Measurements from ENCODE around the gene PGBD1. TPM values are rescaled to one million over a fixed set of nuclear protein-coding genes. Genes with fewer than 3 reads are reported as not detected.
A peak's percentile ranks its signal among the peaks of the same experiment; 100 is the strongest.

PGBD1 gene
- total RNA-seq, 1 donor from 2014 or later = 7.9 TPM

- no peak for DNase-seq (ENCODE audit: low read depth)
- TF ChIP-seq EZH2 (IDR thresholded peaks at IDR 0.05; ENCODE audit: insufficient read depth, low read length) = no peak
- TF ChIP-seq, protein P1, sequence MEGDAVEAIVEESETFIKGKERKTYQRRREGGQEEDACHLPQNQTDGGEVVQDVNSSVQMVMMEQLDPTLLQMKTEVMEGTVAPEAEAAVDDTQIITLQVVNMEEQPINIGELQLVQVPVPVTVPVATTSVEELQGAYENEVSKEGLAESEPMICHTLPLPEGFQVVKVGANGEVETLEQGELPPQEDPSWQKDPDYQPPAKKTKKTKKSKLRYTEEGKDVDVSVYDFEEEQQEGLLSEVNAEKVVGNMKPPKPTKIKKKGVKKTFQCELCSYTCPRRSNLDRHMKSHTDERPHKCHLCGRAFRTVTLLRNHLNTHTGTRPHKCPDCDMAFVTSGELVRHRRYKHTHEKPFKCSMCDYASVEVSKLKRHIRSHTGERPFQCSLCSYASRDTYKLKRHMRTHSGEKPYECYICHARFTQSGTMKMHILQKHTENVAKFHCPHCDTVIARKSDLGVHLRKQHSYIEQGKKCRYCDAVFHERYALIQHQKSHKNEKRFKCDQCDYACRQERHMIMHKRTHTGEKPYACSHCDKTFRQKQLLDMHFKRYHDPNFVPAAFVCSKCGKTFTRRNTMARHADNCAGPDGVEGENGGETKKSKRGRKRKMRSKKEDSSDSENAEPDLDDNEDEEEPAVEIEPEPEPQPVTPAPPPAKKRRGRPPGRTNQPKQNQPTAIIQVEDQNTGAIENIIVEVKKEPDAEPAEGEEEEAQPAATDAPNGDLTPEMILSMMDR (IDR thresholded peaks at IDR 0.05; ENCODE audit: insufficient read depth, low read depth, low read length) = no peak
Observed at GRCh38 chr6:28280595-28281287, 631 bp upstream of the PGBD1 start.

DNA sequence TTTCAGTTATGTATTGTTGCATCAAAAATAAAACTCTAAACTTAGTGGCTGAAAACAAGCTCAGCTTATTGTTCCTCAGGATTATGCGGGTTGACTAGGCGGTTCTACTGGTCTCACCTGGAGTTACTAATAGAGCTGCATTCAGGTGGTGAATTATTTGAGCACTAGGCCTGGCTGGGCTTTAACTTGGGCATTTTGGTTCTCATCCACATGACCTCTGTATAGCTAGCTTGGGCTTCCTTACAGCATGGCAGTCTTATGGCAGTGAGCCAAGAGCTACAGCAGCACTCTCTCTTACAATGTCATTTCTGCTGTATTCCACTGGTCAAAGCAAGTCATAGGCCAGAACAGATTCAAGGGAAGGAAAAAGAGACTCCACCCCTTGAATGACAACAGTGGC is 1.6 kb downstream of the PGBD1 start:
- Histone ChIP-seq H3K36me3 (ENCODE audit: insufficient read depth, low read length) (peaks cover 17% of the 10 kb centered on the region), H3K79me2 (ENCODE audit: insufficient read depth, low read length) (peaks cover 19% of the 10 kb centered on the region), H2AFZ (ENCODE audit: low read depth, low read length) (no peak overlapping the region), H4K20me1 (ENCODE audit: insufficient read depth, low read length) (no peaks in the 10 kb centered on the region), H3K9ac (ENCODE audit: low read length) (no peak overlapping the region), H3K9me3 (ENCODE audit: insufficient read depth, low read depth, low read length) (peaks cover 4% of the 10 kb centered on the region), H3K27ac (ENCODE audit: low read depth, low read length) (no peak overlapping the region), H3K4me1 (ENCODE audit: insufficient read depth, low read length) (no peaks in the 10 kb centered on the region), H3K4me2 (ENCODE audit: low read length) (peak overlapping the region; percentile 90), H3K4me3 (ENCODE audit: insufficient read depth, low read depth, low read length) (no peak overlapping the region), H3K27me3 (ENCODE audit: insufficient read depth, low read length) (no peaks in the 10 kb centered on the region)
- DNase-seq (ENCODE audit: low read depth) (no peak), FAIRE-seq (no peak)
- H3K36me3 Mint-ChIP-seq (ENCODE audit: low read depth, unreplicated experiment) = peaks cover 16% of the 10 kb centered on the region
- H3K4me1 Mint-ChIP-seq (ENCODE audit: low read depth, unreplicated experiment) = no peaks in the 10 kb centered on the region
- H3K4me3 Mint-ChIP-seq (ENCODE audit: unreplicated experiment) = peak overlapping the region; percentile 96
- H3K27ac Mint-ChIP-seq (ENCODE audit: unreplicated experiment) = no peak overlapping the region
- H3K9me3 Mint-ChIP-seq (ENCODE audit: unreplicated experiment) = no peaks in the 10 kb centered on the region
- no peak for TF ChIP-seq EZH2 (IDR thresholded peaks at IDR 0.05; ENCODE audit: insufficient read depth, low read length)
- TF ChIP-seq, protein P1 (IDR thresholded peaks at IDR 0.05; ENCODE audit: insufficient read depth, low read depth, low read length) = no peak
- no peaks in the 10 kb centered on the region for H3K27me3 Mint-ChIP-seq (ENCODE audit: low read depth, unreplicated experiment)

More at GRCh38 chr6:28280595-28281287, 631 bp upstream of the PGBD1 start:
- no peaks in the 10 kb centered on the region for H3K27me3 Mint-ChIP-seq (ENCODE audit: low read depth, unreplicated experiment)
- H3K9me3 ChIP-seq (ENCODE audit: insufficient read depth, low read depth, low read length) = peaks cover 4% of the 10 kb centered on the region
- peak overlapping the region; percentile 96 for H3K4me3 Mint-ChIP-seq (ENCODE audit: unreplicated experiment)
- H3K27ac Mint-ChIP-seq (ENCODE audit: unreplicated experiment) = no peak overlapping the region
- H3K4me2 ChIP-seq (ENCODE audit: low read length) = peak overlapping the region; percentile 90
- no peaks in the 10 kb centered on the region for H4K20me1 ChIP-seq (ENCODE audit: insufficient read depth, low read length)
- peak overlapping the region; percentile 89 for H2AFZ ChIP-seq (ENCODE audit: low read depth, low read length)
- peak overlapping the region; percentile 86 for H3K9ac ChIP-seq (ENCODE audit: low read length)
- no peaks in the 10 kb centered on the region for H3K4me1 ChIP-seq (ENCODE audit: insufficient read depth, low read length)
- no peak for FAIRE-seq
- peaks cover 15% of the 10 kb centered on the region for H3K36me3 Mint-ChIP-seq (ENCODE audit: low read depth, unreplicated experiment)
- H3K4me1 Mint-ChIP-seq (ENCODE audit: low read depth, unreplicated experiment) = no peaks in the 10 kb centered on the region
- H3K9me3 Mint-ChIP-seq (ENCODE audit: unreplicated experiment) = no peaks in the 10 kb centered on the region
- peaks cover 19% of the 10 kb centered on the region for H3K79me2 ChIP-seq (ENCODE audit: insufficient read depth, low read length)
- no peak overlapping the region for H3K27ac ChIP-seq (ENCODE audit: low read depth, low read length)
- H3K4me3 ChIP-seq (ENCODE audit: insufficient read depth, low read depth, low read length) = peak overlapping the region; percentile 84
- peaks cover 16% of the 10 kb centered on the region for H3K36me3 ChIP-seq (ENCODE audit: insufficient read depth, low read length)
- H3K27me3 ChIP-seq (ENCODE audit: insufficient read depth, low read length) = no peaks in the 10 kb centered on the region

DNA sequence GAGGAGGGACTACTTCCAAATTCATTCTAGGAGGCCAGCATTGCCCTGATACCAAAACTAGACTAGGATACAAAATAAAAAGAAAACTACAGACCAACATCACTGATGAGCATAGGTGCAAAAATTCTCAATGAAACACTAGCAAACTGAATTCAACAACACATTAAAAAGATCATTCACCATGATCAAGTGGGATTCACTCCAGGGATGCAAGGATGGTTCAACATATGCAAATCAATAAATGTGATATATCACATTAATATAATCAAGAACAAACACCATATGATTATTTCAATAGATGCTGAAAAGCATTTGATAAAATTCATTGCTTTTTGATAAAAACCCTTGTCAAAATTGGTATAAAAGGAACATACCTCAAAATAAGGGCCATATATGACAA is 10.2 kb downstream of the PGBD1 start:
- Histone ChIP-seq H3K36me3 (ENCODE audit: insufficient read depth, low read length) (peaks cover 12% of the 10 kb centered on the region), H3K4me3 (ENCODE audit: insufficient read depth, low read depth, low read length) (no peak overlapping the region), H2AFZ (ENCODE audit: low read depth, low read length) (no peak overlapping the region), H3K4me2 (ENCODE audit: low read length) (no peak overlapping the region), H3K4me1 (ENCODE audit: insufficient read depth, low read length) (no peaks in the 10 kb centered on the region), H3K9me3 (ENCODE audit: insufficient read depth, low read depth, low read length) (no peaks in the 10 kb centered on the region), H3K27me3 (ENCODE audit: insufficient read depth, low read length) (no peaks in the 10 kb centered on the region), H3K9ac (ENCODE audit: low read length) (no peak overlapping the region), H3K27ac (ENCODE audit: low read depth, low read length) (no peak overlapping the region), H4K20me1 (ENCODE audit: insufficient read depth, low read length) (no peaks in the 10 kb centered on the region), H3K79me2 (ENCODE audit: insufficient read depth, low read length) (no peaks in the 10 kb centered on the region)
- no peak for TF ChIP-seq EZH2 (IDR thresholded peaks at IDR 0.05; ENCODE audit: insufficient read depth, low read length)
- TF ChIP-seq, protein P1 (IDR thresholded peaks at IDR 0.05; ENCODE audit: insufficient read depth, low read depth, low read length) = no peak
- FAIRE-seq (no peak), DNase-seq (ENCODE audit: low read depth) (no peak)
- Mint-ChIP-seq H3K27me3 (ENCODE audit: low read depth, unreplicated experiment) (no peaks in the 10 kb centered on the region), H3K4me1 (ENCODE audit: low read depth, unreplicated experiment) (peaks cover 5% of the 10 kb centered on the region), H3K36me3 (ENCODE audit: low read depth, unreplicated experiment) (peaks cover 9% of the 10 kb centered on the region), H3K9me3 (ENCODE audit: unreplicated experiment) (no peaks in the 10 kb centered on the region), H3K4me3 (ENCODE audit: unreplicated experiment) (no peak overlapping the region), H3K27ac (ENCODE audit: unreplicated experiment) (no peak overlapping the region)
